Superior temporal gyrus (tissue), 1 donor: ENCODE results near the gene PZP.
"Not testable (repeated sequence)": the region's sequence is repeated elsewhere in the genome, so short reads cannot be mapped to it uniquely, and the experiment has no call there.

Source experiments
- DNase-seq: peaks from one replicate; pipeline ENCODE4 v3.0.0-alpha.2; 2016; ENCODE audit errors: extremely low spot score

PZP gene

DNA sequence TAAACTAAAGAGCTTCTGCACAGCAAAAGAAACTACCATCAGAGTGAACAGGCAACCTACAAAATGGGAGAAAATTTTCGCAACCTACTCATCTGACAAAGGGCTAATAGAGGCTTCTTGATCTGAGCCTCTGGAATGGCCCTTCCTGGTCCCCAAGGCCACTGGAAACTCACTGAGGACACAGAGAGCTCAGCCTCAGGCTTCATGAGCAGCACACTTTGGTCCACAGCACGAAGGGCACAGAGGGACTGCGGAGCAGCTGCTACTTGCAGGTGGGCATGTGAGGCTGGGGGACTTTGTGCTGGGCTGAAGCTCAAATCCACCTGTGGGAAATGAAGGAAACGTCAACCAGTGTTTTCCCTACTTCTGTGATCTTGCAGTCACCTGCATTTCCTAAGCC lies 27.4 kb downstream of the PZP start:
- no peak for DNase-seq

DNA sequence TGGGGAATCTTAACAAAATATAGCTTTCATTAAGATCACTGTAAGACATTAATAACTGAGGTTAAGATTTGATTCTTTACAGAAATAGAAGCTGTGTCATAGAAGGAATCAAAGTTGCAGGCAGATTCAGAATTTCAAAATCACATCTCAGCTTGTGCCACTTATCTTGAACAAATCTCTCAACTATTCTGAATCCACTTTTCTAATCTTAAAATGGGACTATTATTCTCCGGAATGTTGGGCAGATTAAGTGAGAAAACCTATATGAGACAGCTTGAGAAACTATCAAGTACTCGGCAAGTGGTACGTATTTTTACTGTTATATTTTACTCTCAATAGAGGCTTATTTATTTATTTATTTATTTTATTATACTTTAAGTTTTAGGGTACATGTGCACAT lies 28.4 kb downstream of the PZP start:
- no peak for DNase-seq

DNA sequence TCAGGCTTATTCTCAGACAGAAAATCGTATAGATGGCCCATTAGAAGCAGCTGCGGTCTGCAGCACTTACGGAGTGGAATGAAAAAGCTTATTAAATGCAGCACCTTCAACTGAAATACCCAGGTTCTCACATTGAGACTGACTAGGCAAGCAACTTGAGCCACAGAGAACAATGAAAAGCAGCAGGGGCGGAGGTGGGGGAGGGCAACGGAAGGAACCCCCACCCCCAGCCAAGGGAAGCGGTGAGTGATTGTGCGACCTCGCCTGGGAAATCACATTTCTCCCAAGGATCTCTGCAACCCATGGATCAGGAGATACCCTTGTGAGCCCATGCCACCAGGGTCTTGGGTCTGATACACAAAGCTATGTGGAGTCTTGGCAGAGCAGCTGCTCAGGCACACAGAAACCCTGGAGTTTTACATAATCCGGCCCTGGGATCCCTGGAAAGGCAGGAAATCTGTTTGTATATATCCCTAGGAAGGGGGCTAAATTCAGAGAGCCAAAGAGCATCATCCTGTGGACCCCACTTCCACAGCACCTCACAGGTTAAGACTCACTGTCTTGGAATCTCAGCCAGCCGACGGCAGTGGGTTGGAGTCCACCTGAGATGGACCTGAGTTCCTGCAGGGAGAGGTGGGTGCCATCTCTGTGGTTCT lies 38.1 kb downstream of the PZP start:
- no peak for DNase-seq

DNA sequence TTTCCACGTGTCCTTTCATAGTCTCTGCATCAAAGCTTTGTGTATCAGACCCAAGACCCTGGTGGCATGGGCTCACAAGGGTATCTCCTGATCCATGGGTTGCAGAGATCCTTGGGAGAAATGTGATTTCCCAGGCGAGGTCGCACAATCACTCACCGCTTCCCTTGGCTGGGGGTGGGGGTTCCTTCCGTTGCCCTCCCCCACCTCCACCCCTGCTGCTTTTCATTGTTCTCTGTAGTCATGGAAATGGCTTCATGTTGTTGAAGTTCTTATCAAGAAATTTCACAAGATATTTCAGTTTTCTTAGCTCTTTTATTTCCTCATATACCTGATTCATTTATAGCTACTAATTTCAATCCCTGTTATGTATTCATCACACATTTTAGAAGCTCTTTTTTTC lies 40.9 kb downstream of the PZP start:
- DNase-seq = not testable (repeated sequence)

DNA sequence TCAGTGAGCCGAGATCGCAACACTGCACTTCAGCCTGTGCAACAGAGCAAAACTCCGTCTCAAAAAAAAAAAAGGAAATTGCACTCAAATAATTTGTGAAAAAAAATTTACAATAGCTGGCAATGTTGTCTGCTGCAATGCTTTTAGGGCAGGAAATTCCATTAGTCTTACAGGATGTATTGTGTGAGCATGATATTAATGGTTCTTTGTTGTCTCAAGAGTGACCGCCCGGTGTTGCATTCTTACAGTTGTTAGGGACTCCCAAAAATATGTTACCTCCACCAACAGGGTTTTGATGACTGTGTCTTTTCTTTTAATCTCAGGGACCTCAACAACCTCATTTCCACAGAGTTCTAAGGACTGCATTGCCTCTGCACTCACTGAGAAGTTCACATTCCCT lies 44.8 kb downstream of the PZP start:
- no peak for DNase-seq

DNA sequence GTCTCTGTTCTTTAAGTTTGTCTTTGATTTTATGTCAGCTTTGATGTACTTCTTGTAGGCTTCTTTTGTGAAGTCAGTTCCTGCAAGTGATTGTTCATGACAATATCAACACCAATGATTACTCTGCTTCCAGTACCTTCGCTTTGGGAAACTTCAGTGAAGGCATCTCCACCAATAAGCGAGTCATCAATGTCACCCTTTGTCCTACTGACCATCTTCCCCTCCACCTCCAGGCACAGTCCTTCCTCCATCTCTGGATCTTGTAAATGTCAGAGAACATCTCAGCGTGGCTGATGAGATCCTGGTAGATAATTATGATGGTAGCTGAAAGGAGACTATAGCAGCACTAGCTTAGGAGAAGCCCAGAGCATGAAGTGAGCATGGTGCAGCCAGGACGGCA lies 52.1 kb downstream of the PZP start:
- no peak for DNase-seq

DNA sequence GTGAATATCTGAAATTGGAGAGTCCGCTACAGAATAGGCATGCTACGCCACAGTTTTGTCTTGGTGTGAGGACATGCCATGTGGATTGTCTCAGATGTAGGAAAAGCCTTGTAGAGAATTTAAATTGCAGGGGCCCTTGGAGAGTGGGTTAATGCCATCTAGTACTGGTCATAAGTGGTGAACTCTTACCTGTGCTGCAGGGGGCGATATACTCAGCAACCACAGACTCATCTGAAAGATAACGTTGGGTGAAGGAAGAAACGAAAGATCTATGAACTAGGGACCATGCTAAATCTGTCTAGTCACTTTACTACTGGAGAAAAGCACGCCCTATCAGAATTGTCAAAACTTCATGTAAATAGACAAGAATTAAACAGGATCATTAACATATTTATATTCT lies 58.8 kb downstream of the PZP start:
- no peak for DNase-seq

DNA sequence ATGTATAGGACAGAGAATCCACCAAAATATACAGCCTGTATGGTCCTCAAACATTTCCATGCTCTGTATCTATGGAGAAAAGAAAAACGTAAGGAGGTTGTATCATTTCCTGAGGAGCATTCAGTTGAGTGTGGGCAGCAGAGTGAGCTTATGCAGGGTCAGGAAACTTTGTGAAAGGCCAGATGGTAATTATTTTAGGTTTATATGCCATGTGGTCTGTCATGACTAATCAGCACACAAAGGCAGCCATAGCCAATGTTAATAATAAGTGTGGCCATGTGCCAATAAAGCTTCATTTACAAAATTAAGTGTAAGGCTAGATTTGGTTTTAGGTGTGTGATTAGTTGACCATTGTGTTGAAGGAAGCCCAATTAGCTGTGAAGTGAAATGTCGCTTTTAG lies 59.3 kb downstream of the PZP start:
- no peak for DNase-seq

DNA sequence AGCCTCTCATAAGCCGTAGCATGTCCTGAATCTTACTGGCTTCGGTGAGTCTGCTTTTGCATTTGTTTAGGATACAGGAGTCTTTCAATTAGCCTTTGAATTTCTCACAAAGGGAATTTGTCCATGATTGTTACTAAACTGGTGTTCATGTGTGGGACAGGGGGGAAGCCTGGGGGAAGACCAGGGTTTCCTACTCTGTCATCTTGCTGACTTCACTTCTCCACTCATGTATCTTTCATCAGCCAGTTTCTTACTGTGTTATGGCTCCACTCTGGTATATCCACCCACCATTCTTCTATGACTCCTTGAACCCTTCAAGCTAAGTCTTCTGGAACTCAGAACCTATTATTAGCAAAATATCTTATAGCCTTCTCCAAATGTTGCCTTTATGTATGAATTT lies 60.7 kb downstream of the PZP start:
- no peak for DNase-seq

DNA sequence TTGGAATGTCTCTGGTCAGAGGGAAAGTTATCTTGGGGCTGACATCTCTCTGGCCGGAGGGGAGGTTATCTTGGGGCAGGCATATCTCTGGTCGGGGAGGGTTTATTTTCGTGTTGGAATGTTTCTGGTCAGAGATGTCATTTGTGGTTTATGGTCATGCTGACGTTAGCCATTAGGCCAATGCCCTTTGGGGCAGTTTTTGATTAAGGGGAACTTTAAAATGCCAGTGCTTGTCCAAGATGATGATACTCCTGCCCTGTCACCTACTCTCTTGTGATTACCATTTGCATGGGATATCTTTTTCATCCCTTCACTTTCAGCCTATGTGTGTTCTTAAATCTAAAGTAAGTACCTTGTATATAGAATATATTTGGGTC lies 63.5 kb downstream of the PZP start:
- no peak for DNase-seq

DNA sequence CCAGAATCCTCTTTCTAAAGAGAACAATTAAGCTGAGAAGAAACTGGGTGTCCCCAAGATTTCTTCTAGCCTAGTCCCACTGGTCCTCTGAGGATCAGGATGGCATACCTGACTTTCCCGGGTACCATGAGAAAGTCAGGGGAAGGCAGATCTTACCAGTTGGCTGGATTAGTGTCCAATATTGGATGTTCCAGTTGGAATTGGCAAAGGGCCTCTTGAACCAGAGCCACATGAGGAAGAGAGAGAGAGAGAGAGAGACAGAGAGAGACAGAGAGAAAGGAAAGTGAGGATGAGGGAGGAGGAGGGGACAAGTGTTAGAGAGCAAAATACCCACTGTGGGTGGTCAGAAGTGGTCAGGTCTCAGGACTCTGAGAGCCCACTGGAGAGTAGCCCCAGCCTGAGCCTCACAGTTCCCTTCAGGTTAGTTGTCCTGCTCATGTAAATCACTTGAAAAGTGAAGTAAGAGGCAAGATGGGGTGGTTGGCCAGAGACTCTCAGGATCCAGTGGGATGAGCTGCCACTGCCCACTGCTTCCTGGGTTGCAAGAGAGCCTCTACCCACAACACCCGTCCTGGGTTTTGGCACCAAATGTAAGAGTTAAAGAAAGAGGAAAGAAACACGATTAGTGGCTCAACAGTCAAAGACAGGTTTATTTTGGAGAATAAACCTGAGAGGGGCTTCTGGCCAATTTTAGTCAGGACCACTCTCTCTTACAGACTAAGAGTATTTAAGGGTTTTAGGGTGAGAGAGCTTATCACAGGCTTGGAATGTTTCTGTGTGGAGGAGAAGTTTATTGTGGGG lies 64.1 kb downstream of the PZP start:
- no peak for DNase-seq

DNA sequence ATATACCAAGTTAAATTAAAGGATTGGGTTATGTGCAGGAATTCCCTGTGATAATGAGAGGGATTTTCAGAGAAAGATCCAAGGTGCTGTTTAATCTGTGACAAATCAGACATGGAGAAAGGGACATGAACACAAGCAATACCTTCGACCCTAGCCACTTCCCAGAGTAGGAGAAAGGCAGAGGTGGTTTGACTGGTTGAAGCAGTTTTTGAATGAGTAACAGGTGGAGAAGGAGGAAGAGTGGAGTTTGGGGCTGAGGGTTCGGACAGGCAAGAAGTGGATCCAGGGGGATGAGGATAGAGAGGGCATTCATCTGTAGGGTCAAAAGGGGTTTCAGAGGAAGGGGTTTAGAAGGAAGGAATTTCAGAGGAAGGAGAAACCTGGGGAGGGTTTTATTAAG lies 65.1 kb downstream of the PZP start:
- DNase-seq = no peak

DNA sequence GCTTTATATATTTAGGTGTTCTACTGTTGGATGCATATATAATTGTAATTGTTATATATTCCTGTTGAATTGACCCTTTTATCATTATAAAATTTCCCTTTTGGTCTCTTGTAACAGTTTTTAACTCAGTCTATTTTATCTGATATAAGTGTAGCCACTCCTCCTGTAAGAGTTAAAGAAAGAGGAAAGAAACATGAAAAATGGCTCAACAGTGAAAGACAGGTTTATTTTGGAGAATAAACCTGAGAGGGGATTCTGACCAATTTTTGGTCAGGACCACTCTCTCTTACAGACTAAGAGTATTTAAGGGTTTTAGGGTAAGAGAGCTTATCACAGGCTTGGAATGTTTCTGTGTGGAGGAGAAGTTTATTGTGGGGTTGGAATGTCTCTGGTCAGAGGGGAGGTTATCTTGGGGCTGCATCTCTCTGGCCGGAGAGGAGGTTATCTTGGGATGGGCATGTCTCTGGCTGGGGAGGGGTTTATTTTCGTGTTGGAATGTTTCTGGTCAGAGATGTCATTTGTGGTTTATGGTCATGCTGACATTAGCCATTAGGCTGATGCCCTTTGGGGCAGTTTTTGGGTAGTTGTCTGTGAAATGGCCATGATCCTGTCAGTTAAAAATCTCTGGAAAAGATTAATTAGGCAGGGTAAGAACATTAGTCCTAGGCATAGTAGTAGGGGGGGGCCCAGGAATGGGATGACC lies 68.5 kb downstream of the PZP start:
- not testable (repeated sequence) for DNase-seq

DNA sequence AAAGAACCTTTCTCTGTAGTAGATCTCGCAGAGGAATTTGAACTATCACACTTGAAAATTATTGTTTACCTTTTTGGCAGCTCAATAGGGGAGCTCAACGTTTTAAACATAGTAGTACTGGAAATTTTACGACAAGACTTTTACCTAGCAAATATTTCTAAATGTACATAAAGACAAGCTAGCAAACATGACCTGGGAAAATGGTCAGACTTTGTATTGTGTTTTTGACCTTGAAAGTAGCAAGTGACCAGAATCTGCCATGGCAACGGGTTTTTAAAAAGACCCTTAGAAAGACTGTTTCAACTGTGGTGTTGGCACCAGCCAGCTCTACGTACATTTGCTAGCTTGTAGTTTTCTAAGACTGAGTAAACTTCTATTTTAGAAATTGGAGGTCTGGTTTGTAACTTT lies 72.3 kb downstream of the PZP start:
- no peak for DNase-seq

DNA sequence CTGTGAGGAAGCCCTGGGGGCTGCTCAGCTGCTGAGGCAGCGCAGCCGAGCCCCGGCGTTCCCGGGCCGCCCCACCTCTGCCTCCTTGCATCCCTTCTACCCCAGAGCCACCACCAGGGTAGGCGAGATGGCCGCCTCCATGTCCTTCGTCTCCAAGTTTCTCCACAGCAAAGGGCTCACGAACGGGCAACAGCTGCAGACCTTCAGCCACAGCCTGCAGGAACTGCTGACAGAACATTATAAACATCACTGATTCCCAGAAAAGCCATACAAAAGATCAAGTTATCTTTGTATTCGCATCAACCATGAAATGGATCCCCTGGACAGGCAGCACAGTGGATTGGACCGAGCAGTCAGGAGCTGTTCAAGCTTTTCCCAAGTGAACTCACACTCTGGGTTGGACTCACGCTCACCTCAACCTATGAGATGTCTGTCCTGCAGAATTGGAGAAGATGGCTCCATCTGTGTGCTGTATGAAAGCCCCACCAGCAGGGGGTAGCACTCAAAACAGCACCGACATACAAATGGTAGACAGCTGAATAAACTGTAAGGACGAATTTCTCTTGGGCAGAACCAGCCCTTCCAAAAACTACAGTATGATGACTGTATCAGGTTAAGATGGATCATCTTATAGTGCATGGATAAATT lies 73.1 kb downstream of the PZP start:
- DNase-seq = no peak

DNA sequence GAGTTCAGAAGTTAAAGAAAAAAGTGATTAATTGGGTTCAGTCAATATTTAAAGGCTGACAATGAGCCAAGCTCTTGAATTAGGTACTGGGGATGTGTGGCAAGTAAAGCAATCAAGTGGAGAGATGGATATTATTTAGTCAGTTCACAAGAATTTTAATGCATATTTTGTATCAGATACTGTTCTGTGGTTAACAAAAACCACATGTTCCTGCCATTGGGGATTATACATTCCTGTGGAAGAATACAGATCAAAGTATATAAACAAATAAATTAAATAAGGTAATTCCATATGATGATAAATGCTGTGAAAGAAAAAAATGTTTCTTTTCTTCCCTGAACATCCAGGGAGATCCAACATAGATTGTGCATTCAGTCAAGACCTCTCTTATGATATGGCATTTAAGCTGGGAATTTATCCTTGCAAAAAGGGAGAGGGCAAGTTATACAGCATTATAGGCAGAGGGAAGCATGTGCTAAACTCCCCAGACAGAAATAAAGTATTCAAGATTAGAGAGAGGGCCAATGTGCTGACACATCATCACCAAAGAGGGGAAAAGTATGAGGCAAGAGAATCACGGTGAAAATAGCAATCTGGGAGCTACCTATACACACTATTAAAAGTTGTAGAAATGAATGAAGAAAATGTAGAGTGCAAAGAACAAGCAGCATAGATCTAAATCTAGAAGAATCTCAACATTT lies 74.8 kb downstream of the PZP start:
- DNase-seq = no peak

DNA sequence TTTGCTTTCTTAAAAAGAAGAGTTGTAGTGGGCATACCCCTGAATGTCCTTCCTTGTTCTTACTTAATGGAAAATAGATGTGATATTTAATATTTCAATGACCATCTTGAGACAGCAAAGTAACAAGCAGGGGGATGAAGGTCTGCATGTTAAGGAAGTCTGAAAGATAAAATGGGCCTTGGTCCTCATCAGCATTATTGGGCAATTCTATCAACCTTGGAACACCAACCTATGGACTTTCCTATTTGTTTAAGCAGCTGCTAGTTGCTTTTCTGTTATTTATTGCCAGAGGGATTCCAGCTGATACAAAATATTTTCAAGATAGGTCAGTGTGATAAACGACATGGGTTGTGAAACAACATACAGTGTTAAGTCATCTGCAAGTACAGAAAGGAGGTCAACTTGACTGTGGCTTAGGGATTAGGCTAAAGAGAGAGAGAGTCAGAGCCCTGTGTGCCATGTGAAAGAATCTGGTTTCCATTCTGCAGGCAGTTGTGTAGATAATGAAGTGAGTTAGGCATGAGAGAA lies 76.1 kb downstream of the PZP start:
- DNase-seq = no peak

DNA sequence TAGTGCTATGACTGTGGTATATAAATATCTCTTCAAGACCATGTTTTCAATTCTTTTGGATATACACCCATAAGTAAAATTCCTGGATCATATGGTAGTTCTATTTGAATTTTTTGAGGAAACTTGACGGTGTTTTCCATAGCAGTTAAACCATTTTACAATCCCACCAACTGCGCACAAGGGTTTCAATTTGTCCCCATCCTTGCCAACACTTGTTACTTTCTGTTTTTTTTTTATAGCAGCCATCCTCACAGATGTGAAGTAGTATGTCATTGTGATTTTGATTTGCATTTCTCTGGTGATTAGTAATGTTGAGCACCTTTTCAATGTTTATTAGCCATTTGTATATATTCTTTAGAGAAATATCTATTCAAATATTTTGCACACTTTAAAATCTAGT lies 78.0 kb downstream of the PZP start:
- no peak for DNase-seq

DNA sequence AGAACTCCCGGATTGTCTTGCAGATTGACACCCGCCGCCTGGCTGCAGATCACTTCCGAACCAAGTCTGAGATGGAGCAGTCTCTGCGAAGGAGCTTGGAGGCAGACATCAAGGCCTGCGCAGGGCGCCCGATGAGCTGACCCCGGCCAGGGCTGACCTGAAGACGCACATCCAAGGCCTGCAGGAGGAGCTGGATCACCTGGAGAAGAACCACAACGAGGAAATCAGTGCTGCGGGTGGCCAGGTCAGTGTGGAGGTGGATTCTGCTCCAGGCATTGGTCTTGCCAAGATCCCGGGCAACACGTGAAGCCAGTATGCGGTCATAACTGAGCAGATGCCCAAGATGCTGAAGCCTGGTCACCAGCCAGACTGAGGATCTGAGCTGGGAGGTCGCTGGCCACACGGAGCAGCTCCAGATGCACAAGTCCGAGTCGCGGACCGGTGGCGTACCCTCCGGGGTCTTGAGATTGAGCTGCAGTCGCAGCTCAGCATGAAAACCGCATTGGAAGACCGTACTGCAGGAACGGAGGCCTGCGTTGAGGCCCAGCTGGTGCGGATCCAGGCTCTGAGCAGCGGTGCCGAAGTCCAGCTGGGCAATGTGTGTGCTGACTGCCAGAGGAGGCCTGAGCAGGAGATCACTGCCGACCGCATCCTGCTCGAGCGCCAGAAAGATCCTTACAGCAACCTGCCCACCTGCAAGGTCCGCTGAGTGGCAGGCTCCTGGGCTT lies 80.1 kb downstream of the PZP start:
- DNase-seq = no peak

DNA sequence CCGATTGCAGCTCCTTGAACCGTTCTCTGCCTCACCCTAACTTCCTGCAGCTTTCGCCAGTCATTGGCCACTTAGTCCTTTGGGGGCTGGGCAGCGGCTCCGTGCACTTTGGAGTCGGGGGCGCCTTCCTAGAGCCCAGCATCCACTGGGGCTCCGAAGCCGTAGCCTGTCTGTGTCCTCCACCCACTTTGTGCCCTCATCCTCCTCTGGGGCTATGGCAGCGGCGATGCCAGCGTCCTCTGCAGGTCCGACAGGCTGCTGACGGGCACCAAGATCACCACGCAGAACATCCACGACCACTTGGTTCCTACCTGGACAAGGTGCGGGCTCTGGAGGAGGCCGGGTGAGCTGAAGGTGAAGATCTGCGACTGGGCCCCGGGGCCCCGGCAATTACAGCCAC lies 80.7 kb downstream of the PZP start:
- DNase-seq = no peak
